Measurements from ENCODE around the gene PRSS50.
"Not testable (repeated sequence)": the region's sequence is repeated elsewhere in the genome, so short reads cannot be mapped to it uniquely, and the experiment has no call there.

Gene PRSS50, protein sequence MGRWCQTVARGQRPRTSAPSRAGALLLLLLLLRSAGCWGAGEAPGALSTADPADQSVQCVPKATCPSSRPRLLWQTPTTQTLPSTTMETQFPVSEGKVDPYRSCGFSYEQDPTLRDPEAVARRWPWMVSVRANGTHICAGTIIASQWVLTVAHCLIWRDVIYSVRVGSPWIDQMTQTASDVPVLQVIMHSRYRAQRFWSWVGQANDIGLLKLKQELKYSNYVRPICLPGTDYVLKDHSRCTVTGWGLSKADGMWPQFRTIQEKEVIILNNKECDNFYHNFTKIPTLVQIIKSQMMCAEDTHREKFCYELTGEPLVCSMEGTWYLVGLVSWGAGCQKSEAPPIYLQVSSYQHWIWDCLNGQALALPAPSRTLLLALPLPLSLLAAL

DNA sequence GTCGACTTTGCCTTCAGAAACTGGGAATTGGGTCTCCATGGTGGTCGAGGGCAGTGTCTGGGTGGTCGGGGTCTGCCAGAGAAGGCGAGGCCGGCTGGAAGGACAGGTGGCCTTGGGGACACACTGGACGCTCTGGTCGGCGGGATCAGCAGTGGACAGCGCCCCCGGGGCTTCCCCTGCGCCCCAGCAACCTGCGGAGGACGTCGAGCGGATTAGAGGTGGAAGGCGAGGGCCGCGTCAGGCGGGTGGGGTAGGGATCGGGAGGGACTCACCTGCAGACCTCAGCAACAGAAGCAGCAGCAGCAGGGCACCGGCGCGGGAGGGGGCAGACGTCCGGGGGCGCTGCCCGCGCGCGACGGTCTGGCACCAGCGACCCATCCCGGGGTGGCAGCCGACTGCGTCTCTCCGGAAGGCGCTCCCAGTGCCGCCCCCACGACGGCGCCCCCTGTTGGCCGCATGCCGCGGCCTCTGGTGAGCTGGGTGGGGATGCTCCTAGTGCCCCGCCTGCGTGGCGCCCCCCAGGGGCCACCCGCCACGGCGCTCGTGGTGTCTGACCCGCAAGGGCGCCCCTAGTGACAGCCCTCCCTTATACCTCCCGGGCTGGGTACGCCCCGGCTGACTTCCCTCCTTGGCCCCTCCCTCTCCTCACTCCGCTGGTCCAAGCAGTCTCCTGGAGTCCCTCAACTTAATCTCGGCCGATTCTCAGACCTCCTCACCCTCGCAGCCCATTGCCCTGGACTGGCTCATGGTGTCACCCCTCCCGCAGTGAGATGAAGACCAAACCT is at the start of gene PRSS50:
PRSS50 (minus strand) TSS at position 423 of the 785 bp plus-strand sequence; CDS start at position 378, 45 bp downstream.
- DNase-seq (ENCODE audit: low read depth) = no peak

DNA sequence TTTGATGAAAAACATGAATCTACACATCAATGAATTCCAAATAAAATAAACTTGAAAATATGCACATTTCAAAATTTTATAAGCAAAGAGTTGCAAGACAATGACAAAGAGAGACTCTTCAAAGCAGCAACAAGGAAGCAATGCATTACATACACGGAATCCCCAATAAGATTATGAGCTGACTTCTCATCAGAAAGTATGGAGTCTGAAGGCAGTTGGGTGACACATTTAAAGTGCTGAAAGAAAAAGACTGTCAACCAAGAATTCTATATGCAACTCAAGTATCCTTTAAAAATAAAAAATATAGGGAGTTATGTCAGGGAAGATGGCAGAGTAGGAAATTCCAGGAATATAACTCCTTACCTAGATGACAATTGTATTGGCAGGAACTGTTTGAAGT is 46.5 kb upstream of the PRSS50 start:
- no peak for DNase-seq (ENCODE audit: low read depth)

DNA sequence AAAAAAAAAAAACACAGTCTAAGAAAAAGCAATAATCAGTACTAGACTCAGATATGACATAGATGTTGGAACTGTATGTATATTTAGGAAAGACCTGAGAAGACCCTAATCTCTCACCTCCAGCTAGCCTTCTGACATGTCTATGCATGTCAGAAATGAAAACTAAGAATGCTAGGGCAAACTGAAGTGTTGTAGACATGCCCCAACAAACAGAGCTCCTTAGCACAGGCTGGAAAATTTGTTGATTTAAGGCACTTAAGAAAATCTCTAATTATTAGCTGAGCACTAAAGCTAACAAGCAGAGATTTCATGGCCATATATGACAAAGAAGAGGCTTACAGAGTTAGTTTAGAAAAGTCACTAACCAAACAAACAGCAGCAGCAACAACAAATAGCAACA is 45.5 kb upstream of the PRSS50 start:
- no peak for DNase-seq (ENCODE audit: low read depth)

DNA sequence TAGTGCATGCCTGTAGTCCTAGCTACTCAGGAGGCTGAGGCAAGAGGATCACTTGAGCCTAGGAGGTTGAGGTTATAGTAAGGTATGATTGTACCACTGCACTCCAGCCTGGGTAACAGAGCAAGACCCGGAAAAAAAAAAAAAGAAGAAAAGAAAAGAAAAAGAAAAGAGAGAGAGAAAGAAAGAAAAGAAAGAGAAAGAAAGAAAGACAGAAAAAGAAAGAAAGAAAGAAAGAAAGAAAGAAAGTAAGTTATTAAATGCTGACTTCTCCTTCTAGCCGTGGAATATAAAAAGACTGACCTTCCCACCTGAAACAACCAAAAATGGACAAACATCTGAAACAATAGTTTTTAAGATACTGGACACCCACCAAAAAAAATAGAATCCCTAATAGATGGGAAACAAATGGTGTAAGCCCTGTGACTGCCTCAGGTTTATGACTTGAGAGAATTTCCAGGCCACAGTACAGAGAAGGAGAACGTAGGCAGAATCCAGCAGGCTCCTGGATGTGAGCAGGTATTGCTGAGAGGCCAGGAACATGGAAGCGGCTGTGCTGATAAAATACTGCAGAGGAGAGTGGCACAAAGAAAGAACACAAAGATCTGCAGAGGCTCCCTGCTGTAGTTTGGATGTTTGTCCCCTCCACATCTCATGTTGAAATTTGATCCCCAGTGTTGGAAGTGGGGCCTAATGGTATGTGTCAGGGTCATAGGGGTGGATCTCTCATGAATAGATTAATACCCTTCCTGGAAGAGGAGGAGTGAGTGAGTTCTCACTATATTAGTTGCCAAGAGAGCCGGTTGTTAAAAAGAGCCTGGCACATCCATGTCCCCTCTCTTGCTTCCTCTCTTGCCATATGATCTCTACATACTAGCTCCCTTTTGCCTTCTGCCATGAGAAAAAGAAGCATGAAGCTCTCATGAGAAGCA is 41.8 kb upstream of the PRSS50 start:
- DNase-seq (ENCODE audit: low read depth) = no peak

DNA sequence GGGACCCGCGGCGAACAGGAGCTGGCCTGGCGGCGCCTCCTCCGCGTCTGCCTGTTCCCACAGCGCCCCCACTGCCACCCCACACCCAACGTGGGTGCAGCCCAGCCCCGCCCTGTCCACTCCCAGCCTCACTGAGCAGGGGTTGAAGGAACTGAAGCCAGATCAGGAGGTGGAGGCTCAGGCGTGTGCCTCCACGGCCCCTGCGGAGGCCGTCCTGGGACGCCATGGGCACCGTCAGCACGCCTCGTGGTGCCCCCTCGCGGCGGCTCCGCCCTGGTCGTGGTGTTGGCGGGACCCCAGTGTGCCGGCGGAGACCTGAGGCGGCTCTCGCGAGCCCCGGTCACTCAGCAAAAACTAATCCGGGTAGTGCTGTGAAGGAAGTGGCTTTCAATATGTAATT is 39.0 kb upstream of the PRSS50 start:
- no peak for DNase-seq (ENCODE audit: low read depth)

DNA sequence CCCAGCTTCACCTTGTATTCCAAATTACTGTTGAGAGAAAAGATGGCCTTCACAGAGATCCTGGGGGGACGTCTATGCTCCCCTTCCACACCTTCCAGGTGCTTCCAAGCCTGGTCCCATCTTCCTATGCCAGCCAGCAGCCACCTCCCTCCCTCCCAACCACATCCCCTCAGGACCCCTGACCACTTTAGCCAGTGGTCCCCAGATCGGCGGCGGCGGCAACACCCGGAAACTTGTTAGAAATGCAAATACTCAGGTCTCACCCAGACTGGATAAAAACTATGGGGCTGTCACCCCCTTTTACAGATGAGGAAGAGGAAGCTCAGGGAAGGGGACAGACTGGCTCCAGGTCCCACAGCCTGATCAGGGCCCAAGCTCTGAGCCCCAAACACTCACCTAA is 38.0 kb upstream of the PRSS50 start:
- DNase-seq (ENCODE audit: low read depth) = no peak

DNA sequence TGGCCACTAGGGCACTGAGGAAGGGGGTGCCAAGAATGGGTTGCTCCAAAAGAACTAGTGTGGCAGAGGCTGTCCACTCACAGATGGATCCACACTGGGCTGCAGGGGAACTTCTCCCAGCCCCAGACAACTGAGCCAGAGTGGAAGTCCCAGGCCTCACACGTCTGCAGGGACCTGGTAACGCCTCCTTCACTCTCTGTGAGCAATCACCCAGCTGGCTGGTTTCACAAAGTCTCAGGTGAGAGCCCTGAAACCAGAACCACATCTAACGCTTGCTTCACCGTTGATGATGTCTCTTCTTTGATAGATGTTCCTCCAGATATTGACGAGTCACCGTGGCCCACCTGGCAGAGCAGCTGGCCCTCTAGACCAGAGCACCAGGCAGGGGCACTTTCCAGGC is 35.5 kb upstream of the PRSS50 start:
- DNase-seq (ENCODE audit: low read depth) = not testable (repeated sequence)

DNA sequence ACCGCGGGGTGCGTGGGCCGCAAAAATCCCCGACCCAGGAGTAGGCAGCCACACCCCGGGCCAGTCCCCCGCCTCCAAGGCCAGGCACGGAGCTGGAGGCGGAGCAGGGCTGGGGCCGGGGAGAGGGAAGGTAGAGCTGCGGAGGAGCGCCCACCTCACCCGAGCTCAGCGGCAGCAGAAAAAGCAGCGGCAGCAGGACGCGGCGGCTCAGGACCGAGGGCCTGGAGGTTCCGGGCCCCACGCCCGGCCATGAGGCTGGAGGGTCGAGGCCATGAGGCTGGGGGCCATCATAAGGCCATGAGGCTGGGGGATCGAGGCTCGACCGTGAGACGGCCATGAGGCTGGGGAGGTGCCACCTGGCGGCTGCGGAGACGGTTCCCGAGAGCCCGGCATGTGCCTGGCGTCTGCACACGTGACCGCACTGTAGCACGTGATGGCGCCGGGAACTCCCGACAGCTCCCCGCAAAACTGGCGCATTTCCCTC is 32.9 kb upstream of the PRSS50 start:
- no peak for DNase-seq (ENCODE audit: low read depth)

DNA sequence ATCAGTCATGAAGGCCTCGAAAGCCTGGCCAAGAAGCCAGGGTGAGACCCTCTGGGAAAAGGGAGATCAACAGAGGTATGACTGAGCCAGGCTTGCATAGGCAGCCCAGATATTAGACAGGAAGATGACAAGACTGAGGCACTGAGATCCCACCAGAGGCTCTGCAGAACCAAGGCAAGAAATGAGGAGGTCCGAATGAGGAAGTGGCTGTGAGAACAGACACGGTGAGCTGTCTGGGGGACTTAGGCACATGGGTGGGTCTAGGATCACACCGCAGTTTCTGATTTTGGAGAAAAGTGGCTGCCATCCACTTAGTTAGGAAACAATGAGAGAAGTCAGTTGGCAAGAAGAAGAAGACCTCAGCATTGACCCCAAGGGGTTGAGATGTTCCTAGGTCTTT is 31.5 kb upstream of the PRSS50 start:
- no peak for DNase-seq (ENCODE audit: low read depth)

DNA sequence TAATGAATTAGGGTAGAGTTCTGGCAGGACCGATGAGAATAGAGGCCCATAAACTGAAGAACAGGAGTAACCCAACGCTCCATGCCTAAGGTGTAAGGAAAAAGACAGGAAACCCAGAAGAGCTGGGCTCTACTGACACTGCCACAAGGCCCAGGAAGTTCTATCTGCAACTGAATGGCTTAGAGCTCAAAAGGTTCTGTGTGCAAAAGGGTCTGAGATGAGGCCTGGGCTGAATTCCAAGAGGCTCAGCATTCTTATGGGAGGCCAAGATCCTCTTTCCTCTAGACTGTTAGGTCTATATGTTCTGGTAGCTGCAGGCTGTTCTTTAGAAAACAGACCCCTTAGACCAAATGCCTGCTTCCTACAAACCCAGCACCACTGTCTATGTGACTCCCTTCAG is 30.5 kb upstream of the PRSS50 start:
- no peak for DNase-seq (ENCODE audit: low read depth)

DNA sequence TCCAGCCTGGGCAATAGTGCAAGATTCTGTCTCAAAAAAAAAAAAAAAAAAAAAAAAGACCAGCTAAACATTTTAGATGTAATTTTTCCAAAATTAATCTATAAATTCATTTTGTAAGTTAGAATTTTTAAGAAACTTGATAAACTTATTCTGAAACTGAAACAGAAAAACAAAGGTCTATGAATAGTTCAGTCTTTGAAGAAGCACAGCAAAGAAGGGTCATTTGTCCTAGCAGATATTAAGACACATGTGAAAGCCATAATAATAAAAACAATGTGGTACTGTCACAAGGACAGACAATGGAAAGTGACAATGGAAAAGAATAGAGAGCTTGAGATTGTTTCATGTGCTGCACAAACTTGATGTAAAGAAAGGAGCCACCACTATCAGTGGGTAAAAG is 29.0 kb upstream of the PRSS50 start:
- no peak for DNase-seq (ENCODE audit: low read depth)

DNA sequence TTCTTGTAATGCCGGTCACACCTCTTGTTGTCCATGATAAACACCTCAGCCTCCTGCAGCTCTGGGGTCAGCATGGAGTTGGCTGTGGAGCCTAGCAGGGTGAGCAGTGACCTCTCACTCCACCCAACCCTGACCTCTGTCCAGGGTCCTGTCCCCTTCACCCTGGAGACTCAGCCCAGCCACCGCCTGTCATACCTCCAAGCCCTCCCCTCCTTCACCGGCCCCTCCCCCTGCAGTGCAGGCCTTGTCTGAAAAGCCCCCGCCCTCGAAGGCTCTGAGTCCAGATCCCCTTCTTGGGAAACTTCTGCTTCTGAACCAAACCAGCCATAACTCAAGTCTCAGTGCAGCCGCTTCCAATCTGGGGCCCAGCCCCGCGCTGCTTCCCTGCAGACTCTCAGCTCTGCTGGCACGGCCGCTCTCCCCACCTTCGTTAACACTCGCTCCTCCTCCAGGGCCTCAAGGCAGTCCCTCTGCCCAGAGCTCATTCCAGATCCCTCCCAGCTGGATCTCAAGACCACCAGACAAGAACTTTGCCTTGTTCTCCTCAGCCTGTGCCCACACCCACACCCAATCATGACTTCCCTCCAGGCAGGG is 25.4 kb upstream of the PRSS50 start:
- DNase-seq (ENCODE audit: low read depth) = no peak

DNA sequence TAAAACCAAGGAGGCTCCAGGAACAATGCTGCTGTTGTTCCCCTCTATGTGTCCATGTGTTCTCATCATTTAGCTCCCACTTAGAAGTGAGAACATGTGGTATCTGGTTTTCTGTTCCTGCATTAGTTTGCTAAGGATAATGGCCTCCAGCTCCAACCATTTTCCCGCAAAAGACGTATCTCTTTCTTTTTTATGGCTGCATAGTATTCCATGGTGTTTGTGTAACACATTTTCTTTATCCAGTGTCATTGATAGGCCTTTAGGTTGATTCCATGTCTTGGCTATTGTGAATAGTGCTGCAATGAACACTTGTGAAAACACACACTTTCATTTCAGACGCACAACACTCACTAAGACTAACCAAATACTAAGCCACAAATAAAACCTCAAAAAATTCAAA is 21.9 kb upstream of the PRSS50 start:
- not testable (repeated sequence) for DNase-seq (ENCODE audit: low read depth)

DNA sequence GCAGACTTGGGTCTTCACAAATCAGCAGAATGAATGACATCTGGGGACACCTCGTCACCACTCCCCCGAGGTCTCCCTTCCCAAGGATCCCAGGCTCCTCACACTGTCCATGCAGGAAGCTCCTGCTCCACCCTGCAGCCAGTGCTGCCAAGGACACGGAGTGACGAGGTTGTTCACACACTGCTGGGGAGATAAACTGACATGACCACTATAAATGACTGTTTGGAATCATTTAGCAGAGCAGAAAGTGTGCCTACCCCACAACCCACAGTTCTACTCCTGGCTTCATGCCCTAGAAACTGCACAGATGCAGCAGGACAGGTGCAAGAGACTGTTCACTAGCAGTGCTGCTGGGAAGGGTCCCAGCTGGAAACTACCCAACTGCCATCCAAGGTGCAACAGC is 19.7 kb upstream of the PRSS50 start:
- no peak for DNase-seq (ENCODE audit: low read depth)

DNA sequence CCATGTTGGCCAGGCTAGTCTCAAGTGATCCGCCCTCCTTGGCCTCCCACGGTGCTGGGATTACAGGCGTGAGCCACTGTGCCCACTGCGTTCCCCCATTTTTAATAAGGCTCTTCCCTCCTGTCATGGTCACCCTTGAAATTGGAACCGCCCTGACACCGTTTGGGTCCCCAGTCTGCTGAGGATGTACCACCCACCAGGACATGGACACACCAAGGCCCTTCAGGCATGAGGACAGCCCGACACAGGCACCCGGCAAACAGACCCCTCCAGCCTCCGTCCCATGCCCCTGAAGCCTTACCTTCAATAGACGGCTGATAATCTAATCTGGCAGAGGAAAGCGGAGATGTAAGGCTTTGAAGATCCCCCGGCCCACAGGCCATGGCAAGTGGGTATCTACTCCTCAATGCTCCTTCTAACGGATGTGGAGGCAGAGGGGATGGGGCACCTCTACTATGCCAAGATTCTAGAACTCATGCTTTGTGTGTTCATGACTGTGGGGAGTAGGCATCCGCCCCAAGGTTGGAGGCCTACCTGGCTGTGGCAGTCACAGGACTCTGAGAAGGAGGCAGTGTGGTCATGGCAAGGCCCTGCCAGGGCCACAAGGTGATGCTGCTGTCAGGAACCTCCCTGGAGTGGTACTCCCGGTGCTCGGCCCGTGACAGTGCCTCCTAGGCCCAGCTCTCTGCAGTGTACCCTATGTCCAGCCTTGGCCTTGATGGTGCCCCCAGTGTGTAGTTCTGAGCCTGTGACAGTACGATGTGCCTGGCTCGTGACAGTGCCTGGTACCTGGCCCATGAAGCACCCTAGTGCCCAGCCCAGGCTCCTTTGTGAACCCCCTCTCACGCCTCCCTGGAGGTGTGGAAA is 18.6 kb upstream of the PRSS50 start:
- no peak for DNase-seq (ENCODE audit: low read depth)

DNA sequence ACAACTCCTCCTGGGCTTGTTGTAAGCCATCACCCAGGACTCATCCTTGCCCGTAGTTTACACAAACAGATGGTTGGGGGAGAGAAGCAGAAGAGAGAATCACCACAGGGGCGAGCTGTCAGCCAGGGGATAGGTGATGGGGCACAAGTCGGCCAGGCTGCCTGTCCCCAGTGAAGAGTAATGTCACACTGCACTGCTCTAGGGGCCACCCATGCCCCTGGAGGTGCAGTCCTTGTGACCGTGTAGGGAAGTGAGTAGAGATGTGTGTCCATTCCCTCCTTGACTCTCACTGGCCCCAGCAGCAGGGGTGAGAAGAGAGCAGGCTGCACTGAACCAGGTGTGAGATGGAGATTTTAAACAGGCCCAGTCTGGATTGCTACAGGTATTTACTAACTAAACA is 17.1 kb upstream of the PRSS50 start:
- no peak for DNase-seq (ENCODE audit: low read depth)

DNA sequence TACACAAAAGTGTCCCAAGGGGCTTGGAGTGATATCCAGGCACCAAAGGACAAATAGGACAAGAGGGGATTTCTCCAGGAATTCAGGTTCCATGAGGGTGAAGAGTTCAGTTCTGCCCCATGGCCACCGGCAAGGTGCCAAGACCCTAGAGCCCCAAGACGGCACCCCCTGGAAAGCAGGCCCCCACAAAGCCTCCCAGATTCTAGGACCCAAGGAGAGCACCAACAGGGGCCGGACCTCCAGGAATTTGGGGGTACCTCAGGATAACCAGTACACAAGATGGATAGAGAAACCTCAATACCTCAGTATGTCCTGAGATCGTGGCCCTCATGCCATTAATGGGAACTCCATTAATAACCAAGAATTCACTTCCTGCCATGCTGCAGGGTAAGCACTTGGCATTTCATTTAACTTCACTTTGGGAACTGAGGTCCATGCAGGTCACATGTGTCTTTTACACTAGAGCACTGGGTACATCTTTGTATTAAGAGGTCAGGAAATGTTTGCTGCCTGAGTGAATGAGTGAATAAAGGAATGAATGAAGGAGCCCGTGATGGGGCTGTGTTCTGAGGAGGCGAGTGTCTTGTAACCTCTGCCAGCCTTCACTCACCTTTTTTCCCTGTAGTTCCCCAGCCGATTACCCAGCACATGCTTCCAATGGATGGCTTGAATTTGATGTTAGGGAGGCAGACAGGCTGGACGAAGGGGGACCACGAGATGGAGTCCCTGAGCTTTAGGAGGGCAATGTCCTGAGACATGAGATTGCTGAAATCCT is 15.5 kb upstream of the PRSS50 start:
- DNase-seq (ENCODE audit: low read depth) = no peak

DNA sequence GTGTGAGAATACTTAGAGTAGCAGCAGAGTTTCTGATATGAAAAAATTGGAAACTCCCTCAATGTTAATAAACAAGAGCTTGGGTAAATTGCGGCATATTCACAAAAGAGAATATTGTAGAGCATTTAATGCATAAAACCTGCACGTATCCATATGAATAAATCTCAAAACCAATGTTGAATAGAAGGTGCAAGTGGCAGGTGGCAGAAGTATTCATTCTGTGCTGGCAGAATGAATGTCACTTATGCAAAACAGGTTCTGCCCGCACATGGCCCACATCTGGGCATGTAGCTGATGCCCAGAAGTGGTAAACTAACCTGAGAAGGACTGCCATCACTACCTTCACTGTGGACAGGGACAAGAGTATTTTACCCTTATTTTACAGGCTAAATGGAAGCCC is 14.1 kb upstream of the PRSS50 start:
- no peak for DNase-seq (ENCODE audit: low read depth)

DNA sequence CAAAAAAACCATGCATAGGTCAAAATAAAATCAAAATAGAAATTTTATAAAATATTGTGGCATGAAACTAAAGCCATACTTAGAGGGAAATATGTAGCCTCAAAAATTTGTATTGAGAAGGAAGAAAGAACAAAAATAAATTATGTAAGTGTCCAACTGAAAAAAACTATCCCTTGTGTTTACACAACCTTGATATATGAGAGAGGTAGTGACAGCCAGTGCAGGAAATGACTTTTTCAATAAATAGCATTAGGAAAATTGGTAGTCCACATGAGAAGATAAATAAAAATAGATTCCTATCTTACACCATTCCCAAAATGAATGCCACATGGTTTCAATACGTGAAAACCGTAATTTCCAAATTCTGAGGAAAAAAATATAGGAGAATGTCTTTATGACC is 13.2 kb upstream of the PRSS50 start:
- no peak for DNase-seq (ENCODE audit: low read depth)

DNA sequence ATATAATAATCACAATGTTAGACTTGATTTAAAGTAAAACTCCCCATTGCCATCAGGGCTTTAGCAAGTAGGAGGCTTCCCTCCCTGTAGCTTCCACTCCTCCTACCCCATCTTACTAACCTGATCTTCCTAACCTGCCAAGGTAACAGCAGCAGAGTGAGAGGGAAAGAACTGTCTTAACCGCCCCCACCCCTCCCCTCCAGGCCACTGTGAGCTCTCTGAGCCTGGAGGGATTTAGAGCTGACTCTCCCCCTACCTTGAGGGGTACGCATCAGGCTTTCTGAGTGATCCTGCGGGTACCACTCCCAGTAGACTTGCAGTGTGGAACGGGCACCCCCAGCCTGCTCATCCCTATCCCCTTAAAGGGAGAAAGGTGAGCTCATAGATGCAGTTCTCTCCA is 11.4 kb upstream of the PRSS50 start:
- DNase-seq (ENCODE audit: low read depth) = no peak
